Right hindlimb (tissue), 1 donor: ENCODE measurements around the gene IL1A.

Experiments
- DNase-seq: peaks from one replicate; pipeline ENCODE4 v3.0.0-alpha.2; 2018

The IL1A gene

DNA sequence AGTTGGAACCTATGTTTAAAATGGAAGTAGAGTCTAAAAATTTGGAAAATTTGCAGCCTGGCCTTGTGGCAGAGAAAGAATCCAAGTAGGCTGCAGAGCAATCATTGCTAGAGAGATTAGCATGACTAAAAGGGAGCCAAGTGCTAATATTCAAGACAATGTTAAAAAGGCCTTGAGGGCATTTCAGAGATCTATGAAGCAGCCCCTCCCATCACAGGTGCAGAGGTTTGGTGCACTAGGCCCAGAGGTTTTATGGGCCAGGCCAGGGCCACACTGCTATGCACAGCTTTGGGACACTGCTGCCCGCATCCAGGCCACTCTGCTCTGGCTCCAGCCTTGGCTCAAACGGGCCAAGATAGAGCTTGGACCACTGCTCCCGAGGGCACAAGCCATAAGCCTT lies 6.7 kb upstream of the IL1A start:
- no peak for DNase-seq

DNA sequence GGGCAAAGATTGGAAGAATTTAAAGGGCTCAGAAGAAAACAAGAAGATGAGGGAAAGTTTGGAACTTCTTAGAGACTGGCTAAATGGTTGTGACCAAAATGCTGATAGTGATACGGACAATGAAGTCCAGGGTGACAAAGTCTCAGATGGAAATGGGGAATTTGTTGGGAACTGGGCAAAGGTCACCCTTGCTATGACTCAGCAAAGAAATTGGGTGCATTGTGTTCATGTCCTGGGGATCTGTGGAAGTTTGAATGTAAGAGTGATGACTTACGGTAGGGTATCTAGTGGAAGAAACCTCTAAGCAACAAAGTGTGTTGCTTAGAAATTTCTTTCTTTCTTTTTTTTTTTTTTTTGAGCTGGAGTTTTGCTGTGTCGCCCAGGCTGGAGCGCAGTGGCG lies 6.0 kb upstream of the IL1A start:
- no peak for DNase-seq

DNA sequence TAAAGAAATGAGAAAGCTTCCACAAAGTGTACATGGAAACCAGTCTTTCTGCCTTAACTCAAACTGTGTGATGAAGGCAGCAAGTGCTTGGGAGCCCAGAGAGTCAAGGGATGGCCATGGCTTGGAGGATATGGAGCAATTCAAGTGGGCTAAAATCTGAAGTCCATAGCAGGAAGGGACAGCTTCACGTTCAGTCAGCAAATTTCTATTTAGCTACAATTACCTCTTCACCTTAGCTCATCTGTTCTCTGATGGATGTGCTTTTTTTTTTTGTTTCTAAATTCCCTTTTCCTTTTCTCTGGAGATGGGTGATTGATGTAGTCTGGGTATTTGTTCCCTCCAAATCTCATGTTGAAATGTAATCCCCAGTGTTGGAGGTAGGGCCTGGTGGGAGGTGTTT lies 4.9 kb upstream of the IL1A start:
- DNase-seq, result no peak

DNA sequence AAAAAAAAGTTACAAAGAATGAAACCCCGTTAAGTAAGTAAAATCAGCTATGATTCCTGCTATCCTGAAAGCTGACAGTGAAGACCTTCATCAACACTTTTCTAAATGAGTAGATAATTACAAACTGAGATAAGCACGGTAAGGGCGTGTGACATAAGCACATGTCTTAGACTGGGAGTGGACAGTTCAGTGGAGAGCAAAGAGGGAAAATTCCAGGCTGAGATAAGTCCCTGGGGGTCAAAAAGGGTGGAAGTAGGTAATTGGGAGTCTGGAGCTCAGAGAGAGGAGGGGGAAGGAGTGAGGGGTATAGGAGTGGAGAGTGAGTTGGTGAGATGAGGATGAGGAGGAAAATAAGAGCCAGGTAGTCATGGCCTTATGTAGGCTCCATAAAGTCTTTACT lies 4.4 kb upstream of the IL1A start:
- no peak for DNase-seq

DNA sequence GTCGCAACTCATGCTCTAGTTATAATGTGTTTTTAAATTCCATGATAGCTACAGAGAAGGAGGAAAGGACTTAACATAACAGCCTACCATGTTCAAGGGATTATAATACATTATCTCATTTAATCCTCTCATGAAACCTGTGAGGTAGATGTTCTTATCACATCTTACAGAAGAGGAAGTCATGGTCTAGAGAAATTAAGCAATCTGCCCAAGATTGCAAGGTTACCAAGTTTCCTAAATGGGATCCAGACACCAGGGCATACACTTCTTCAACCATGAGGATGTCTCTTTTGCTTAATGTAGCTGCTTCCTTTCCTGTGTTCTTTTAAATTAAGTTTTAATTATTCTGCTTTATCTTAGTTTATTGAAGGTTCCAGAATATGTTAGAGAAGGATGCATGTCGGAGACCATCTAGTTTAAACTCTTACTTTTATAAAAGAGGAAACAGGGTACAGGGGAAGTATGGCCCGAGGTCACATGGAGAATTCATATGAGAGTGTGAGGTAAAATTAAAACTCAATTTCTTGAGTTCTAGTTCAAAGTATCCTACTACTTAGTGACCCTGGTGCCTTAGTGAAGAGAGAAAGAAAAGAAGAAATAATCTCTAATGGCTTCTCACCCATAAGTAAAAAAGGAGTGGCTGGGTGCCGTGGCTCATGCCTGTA lies 3.6 kb upstream of the IL1A start:
- DNase-seq, result no peak

DNA sequence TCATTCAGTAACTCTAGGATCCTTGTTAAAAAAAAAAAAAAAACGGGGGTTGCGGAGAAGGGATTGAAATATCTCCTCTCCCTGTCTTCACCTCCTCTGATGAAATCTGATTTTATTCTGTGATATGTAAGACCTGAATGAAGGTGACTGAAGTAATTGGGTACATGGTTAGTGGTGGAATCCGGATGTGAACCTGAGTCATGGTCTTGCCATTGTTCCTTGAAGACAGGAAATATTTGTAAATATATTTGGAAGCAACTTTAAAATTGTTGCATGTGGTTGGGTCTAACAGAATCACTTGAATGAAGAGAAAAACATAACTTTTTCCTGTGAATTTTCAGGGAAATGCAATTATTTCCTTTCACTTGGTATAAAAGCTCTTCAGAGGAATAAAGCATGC lies 3.0 kb upstream of the IL1A start:
- no peak for DNase-seq

DNA sequence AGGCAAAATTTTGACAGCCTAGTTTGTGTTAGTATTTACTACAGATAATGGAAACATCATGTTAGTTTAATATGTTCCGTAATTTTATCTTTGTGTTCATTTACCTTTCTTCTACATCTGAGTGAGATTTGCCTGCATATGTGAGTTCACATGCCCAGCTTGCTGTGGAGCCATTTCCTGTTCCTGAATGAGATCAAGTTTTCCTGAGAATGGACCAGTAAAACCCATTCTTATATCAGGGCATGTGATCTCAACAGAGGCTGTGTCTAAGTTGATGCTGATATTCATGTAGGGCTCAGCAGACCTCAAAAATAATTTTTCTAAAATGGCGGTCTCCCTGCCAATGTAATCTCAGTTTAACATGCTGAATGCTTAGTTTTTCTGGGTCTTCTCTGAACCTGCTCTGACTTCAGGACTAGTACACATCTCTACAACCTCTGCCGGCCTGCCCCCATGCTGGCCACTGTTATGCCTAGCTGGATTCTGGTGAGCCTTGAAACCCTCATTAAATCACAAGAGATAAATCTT lies 1.0 kb downstream of the IL1A start:
- DNase-seq, result no peak

DNA sequence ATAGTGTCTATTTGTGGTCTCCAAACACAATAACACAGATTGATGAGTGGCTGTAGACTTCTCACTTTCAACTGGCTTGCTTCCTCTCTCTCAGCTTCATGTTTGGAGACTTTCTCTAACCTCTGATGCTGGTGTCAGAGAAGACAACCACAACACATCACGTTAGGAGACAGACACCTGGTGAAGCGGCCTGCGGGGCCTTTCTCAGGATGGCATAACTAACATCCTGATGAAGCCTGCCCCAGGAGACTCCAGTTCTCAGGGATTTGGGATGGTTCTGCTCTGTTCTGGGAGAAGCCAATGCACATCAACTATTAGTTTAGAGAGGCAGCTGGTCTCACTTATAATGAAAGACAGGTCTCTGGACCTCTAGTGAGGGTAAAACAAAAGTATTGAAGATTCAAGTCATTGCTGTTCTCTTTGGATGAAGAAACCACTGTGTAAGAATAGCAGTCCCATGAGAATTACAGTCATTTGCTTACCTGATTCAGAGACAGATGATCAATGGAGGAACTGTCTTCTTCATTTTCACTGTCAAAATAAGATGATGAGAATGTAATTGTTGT lies 2.0 kb downstream of the IL1A start:
- no peak for DNase-seq

DNA sequence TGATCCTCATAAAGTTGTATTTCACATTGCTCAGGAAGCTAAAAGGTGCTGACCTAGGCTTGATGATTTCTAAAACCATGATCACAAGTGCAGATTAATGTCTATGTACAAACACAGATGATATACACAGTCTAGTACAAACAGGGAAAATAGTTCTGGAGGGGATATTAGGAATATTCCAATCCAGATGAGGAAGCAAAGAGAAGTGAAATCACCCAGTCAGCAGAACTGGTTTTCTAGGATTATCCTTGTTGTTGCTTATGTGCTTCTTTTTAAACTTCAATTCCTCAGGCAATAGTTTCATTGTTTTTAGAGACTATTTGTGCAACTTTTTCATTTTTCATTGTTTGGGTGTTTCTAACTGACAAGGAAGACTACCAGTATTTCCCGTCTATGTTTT lies 4.7 kb downstream of the IL1A start:
- DNase-seq, result no peak

DNA sequence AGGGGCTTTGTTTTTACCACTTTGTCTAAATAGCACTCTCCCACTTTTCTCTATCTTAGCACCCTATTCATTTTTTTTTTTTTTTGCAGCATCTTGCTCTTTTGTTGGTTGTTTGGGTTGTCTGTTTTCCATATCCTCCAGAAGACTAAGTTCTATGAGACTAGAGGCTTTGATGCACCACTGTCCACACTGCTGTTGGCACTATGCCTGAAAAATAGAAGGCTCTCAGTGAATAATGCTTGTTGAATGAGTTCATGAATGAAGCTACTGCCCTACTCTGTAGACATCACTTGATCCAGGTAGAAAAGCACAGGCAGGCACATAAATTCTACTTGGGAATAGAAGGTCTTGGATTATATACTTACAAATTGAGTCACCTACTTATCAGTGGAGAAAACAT lies 7.3 kb downstream of the IL1A start:
- DNase-seq, result no peak

DNA sequence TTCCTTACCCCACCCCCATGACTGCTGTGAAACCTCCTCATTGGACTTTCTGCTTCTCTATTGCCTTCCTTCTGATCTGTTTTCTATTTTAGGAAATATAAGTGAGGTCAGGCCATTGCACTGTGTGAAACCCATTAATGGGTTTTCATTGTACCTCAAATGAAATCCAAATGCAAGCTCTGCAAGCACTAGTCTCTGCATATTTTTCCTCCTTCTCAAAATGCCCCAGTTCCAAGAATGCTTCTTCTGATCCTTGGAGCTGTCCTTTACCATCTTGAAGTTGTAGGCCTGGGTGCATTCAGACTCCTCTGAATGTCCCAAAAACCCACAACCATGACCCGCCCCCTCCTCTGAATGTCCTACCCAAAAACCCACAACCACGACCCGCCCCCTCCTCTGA lies 8.2 kb downstream of the IL1A start:
- no peak for DNase-seq

DNA sequence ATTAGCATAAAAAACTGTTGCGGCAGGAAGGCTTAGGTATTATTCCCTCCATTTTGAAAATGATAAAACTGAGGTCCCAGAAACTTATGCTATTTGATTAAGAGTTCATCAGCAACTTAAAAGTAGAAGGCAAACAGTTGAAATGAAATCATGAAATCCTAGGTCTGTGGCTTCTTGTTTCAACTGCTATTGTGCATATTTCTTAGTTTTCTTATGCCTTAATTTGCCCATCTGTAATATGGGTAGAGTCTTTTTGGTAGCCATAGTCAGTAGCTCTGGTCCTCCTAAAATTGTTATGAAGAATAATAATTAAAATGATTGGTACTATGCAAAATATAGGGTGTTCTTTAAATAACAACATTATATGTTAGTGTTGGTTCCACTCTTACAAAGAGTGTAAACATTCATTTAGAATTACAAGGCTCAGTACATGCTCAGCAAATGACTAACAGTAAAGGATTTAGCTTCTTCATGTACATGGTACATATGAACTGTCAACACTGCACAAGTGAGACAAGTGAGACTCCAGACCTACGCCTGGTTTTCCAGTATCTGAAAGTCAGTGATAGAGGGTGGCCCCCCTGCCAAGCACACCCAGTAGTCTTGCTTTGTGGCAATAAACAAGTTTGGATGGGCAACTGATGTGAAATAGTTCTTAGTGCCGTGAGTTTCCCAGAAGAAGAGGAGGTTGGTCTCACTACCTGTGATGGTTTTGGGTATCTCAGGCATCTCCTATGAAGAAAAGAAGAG lies 9.6 kb downstream of the IL1A start:
- DNase-seq, result no peak

DNA sequence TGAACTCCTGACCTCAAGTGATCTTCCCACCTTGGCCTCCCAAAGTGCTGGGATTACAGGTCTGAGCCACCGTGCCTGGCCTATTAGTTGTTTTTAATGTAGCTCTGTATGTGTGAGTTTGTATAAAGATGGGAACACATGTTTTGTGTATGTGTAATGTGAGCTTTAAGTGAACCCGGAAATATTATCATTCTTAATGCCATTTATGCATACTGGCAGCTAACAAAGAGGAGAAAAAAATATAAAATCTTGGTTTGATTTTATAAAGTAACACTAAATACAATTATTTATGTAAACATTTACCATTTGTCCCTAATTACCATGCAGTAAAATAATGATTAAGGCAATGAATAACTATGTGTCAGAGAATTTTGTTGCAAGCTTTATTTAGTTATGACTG lies 10.7 kb downstream of the IL1A start:
- no peak for DNase-seq

DNA sequence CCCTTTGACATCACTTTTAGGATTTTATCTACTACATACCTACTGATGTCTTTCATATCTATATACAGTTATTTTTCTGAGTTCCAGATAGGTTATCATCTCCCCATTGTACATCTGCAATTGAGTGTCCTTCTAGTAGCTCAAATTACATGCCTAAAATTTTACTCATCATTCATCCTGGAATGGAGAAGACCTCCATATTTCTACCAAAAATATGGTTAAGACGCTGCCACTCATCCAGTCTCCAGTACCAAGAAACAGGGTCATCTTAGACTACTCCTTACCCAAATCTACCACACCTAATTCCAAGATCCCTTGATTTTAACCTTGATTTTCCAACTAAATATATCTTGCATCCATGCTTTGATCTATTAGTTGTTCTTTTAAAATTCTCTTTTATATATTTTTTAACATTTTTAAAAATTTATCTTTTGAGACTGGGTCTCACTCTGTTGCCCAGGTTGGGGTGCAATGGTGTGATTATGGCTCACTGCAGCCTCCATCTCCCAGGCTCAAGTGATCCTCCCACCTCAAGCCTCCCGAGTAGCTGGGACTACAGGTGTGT lies 11.3 kb downstream of the IL1A start:
- DNase-seq, result no peak

DNA sequence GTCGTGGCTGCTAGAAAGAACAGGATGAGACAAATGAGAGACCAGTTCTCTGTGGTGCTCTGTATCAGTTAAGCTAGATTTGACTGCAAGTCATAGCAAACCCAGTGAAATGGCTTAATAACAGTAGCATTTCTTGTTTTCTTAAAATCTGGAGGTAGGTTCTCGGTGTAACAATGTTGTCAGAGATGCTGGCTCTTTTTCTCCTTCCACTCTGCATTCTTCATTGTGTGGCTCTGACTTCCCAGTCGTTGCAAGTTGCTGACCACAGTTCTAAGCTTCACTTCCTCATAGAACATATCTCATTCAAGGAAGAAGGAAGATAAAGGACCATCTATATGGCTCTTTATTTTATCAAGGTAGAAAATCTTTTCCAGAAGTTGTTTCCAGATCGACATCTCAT lies 12.0 kb downstream of the IL1A start:
- no peak for DNase-seq

DNA sequence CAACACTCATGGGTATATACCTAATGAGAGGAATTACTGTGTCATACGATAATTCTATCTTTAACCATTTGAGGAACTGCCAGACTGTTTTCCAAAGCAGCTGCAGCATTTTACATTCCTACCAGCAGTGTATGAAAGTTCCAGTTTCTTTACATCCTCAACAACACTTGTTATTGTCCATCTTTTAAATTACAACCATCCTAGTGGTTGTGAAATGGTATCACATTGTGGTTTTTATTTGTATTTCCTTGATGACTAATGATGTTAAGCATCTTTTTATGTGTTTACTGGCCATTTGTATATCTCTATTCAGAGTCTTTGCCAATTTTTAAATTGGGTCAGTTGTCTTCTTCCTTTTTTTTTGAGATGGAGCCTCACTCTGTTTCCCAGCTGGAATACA lies 15.9 kb downstream of the IL1A start:
- DNase-seq, result no peak

DNA sequence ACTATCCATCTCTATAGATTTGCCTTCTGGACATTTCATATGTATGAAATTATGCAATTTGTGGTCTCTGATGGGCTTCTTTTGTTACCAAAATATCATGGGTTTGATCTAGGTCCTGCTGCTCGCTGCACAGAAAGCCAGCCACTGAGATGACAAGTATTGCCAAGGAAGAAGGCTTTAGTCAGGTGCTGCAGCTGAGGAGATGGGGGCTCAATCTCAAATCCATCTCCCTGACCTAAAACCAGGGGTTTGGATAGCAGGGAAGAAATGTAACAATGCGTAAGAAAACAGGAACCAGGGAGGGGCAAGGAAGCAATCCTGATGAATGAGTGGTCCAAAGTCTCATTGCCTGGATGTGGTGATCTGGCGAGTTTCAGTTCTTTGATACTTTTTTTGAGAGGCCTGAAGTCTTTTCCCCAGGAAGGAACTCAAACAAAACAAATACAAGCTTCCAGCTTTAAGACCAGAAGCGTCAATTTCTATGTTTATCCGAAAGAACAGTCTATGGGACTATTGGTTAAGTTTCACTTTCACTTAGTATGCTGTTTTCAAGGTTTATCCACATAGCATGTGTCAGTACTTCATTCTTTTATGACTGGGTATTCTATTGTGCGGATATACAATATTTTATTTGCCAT lies 16.5 kb downstream of the IL1A start:
- no peak for DNase-seq

DNA sequence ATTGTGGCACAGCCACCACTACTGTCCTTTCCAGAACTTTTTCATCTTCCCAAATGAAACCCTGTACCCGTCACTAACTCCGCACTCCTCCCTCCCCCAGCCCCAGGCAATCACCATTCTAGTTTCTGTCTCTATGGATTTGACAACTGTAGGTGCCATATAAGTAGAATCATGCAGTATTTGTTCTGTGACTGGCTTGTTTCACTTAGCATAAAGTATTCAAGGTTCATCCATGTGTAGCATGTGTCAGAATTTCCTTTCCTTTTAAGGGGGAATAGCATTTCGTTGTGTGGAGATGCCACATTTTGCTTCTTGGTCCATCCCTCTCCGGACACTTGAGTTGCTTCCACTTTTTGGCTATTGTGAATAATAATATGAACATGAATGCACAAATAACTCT lies 19.0 kb downstream of the IL1A start:
- DNase-seq, result no peak

DNA sequence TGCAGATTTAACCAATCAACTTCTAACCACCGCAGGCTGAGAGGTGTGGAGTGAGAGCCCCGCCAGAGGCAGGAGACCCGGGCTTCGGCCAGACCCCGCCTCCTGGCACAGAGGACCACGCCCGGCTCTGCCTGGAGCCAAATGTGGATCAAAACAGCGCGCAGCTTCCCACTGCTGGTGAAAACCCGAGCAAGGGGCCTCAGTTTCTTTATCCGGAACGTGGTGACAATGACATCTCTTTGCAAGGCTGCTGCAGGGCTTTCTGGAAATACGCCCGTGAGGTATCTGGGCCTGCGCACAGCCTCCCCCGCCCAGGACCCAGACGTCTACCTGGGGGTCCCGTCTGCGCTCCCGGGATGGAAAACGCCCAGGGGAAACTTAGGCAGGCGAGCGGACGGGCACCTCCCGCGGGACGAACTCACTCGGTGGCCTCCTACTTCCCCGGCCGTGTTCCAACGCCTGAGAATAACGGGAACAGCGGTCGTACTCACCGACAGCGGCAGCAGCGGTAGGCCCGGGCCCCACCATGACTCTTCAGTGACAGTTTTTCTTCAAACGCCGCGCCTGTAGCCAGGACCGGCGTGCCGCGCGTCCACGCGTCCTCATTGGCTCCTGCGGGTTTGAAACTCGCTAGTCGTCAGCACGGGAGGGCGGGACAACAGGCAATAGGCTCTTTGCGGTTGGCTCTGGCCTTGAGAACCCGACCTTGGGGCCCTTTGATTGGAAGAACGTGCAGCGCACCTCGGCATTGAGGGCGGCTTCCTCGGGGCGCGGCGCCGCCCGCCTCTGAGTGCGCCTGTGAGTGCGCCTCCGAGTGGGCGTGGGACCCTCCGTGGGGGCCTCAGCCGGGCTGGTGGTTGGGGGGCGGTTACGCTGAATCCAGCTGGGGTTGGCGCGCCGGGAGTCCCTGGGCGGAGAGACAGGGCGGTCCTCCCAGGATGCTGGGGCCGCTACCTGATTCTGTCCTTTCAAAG lies 19.9 kb downstream of the IL1A start, which contains the start of gene CKAP2L:
Gene CKAP2L (minus strand): TSS at position 539 of the 974 bp plus-strand sequence. CDS start 11 bp downstream, at position 528.
- peak; percentile 98 for DNase-seq

DNA sequence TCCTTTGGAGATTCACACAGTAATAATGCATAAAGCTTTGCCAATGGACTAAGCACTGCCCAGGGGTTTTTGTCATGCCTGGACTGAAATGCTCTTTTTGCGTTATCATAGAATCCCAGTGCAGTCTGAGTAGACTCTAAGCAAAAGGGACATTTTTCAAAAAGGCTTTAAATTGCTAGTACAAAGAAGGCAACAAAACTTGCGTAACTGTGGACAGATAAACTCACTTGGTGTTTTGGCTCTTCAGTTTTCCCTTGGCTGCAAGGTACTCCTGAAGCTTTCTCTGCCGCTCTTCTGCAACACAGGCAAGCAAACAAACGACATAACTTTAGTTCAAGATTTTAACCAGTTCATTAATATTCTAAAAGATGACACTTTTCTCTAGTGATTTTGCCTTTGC lies 22.0 kb downstream of the IL1A start:
- DNase-seq, result no peak

DNA sequence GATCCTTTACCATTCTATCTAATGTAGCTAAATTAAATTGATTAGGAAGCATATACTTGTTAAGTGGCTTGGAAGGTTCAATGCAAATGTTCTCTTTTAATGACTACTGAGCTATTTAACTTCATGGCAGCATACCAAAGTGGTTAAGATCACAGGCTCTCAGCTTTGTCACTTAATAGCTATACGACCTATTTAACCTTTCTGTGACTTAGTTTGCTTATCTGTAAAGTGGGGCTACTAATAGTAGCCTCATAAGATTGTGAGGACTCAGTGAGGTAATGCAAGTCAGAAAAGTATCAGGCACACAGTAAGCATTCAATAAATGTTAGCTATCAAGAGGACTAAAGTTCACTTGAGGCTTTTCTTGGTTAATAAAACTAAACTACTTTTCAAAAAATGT lies 24.1 kb downstream of the IL1A start:
- no peak for DNase-seq

DNA sequence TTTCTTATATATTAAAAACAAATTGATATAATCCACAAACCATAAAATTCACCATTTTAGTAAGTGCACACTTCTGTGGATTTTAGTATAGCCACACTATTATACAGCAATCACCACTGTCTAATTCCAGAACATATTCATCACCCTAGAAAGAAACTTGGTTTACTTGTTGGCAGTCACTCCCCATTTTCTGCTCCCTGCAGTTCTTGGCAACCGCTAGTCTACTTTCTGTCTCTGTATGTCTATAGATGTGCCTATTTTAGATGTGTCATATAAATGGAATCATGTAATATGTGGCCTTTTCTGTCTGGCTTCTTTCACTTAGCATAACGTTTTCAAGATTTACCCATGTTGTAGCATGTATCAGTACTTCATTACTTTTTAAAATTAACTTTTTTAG lies 25.6 kb downstream of the IL1A start:
- no peak for DNase-seq
